GM21717 (cell line): Measurements from ENCODE around the gene SIGLEC10.
A peak's percentile ranks its signal among the peaks of the same experiment; 100 is the strongest.

Experiments used
- ATAC-seq: cut with Tn5 transposase; IDR thresholded peaks from one replicate; pipeline ENCODE4 v1.9.1; 2021; ENCODE audit warnings: mild to moderate bottlenecking, moderate library complexity; ENCODE audit not compliant: unreplicated experiment

SIGLEC10 gene

GRCh38 chr19:51396175-51396574 is 21.3 kb downstream of the SIGLEC10 start:
- ATAC-seq: no peak

GRCh38 chr19:51394050-51394836 is 23.2 kb downstream of the SIGLEC10 start:
- ATAC-seq: peak; percentile 77

- ATAC-seq: no peak
Measured at GRCh38 chr19:51392701-51393100, 24.7 kb downstream of the SIGLEC10 start.

GRCh38 chr19:51391073-51391611 is 26.3 kb downstream of the SIGLEC10 start:
- no peak for ATAC-seq

GRCh38 chr19:51389143-51389542 is 28.3 kb downstream of the SIGLEC10 start:
- ATAC-seq: no peak

GRCh38 chr19:51387924-51388389 is 29.5 kb downstream of the SIGLEC10 start, which contains the start of gene LIM2:
Gene LIM2 (minus strand): TSS chr19:51387974. CDS start chr19:51387443, 531 bp downstream.
- no peak for ATAC-seq

GRCh38 chr19:51386882-51387520 is 30.4 kb downstream of the SIGLEC10 start:
- ATAC-seq: no peak

GRCh38 chr19:51382004-51382403 is 35.4 kb downstream of the SIGLEC10 start:
- ATAC-seq: no peak

GRCh38 chr19:51380379-51380778 is 37.1 kb downstream of the SIGLEC10 start:
- no peak for ATAC-seq

- ATAC-seq: no peak
Measured at GRCh38 chr19:51377422-51377821, 40.0 kb downstream of the SIGLEC10 start.

- ATAC-seq: no peak
Measured at GRCh38 chr19:51375504-51376221, 41.8 kb downstream of the SIGLEC10 start.

- ATAC-seq: no peak
Measured at GRCh38 chr19:51372649-51373504, 44.6 kb downstream of the SIGLEC10 start, which contains the start of gene NKG7. Gene NKG7 (minus strand): TSS chr19:51372654. CDS start chr19:51372535, 119 bp downstream.

- no peak for ATAC-seq
Measured at GRCh38 chr19:51372021-51372648, 45.3 kb downstream of the SIGLEC10 start.

- no peak for ATAC-seq
Measured at GRCh38 chr19:51371186-51371690, 46.2 kb downstream of the SIGLEC10 start.

GRCh38 chr19:51370230-51370629 is 47.2 kb downstream of the SIGLEC10 start:
- ATAC-seq: no peak

- no peak for ATAC-seq
Measured at GRCh38 chr19:51368366-51369282, 48.8 kb downstream of the SIGLEC10 start, which contains the start of gene CLDND2. Gene CLDND2 (minus strand): TSS chr19:51369003. CDS start chr19:51368577, 426 bp downstream.

GRCh38 chr19:51367565-51368365 is 49.7 kb downstream of the SIGLEC10 start:
- peak; percentile 54 for ATAC-seq

GRCh38 chr19:51367255-51367564 is 50.2 kb downstream of the SIGLEC10 start:
- peak; percentile 3 for ATAC-seq
